Left lung (tissue), 10 donors: ENCODE measurements around the gene RPS15. TPM values are rescaled to one million over a fixed set of nuclear protein-coding genes. Genes with fewer than 3 reads are reported as not detected.

ENCODE experiments used
- ATAC-seq: fragments of 200-7000 bp; cut with Tn5 transposase; one replicate; pipeline ENCODE4 v1.9.1; 2020; ENCODE audit warnings: moderate library complexity
- DNase-seq, 4 donors: peaks; one replicate each; pipeline ENCODE4 v3.0.0-alpha.2; 2013 to 2020
- H3K27ac ChIP-seq, 2 donors: fragments of 200-600 bp; sonication (generic) in 1 of 2; one replicate each; pipeline versions ENCODE4 v1.5.0 to v1.8.0; 2020 to 2021
- H3K27me3 ChIP-seq, 2 donors: fragments of 200-600 bp; sonication (generic) in 1 of 2; one replicate each; pipeline versions ENCODE4 v1.5.0 to v1.8.0; 2020 to 2021
- H3K36me3 ChIP-seq, 2 donors: fragments of 200-600 bp; sonication (generic) in 1 of 2; one replicate each; pipeline versions ENCODE4 v1.5.0 to v1.8.0; 2020 to 2021
- H3K4me1 ChIP-seq, 2 donors: fragments of 200-600 bp; one replicate each; pipeline ENCODE4 v1.8.0; 2021
- H3K4me3 ChIP-seq, 2 donors: fragments of 200-600 bp; sonication (generic) in 1 of 2; one replicate each; pipeline versions ENCODE4 v1.5.0 to v1.8.0; 2020 to 2021; ENCODE audit warnings: mild to moderate bottlenecking in 1 of 2
- H3K9me3 ChIP-seq, 2 donors: fragments of 200-600 bp; sonication (generic) in 1 of 2; one replicate each; pipeline versions ENCODE4 v1.5.0 to v1.8.0; 2020 to 2021
- intact Hi-C, 2 donors: fragments of 100-400 bp; cut with DNase I; formaldehyde crosslinking; loops; one replicate each; pipeline versions ENCODE4 v1.11.2 to v1.14.2; 2022
- polyA plus RNA-seq, 6 donors: library from polyadenylated mRNA; unstranded; fragments of 120-200 nt; gene quantifications; one replicate each; pipeline ENCODE4 v1.2.1, GENCODE V29; 2013; ENCODE audit not compliant: insufficient read length in 6 of 6
- total RNA-seq, 2 donors: library from RNA; stranded (reverse); fragmentation: NEBNext Ultra II Directional; extraction: Animal tissue kit (Norgen Biotek cat#: 25700); gene quantifications; one replicate each; pipeline ENCODE4 v1.2.1, GENCODE V29; 2021
- TF ChIP-seq, protein P1 (sequence below), 2 donors: fragments of 200-600 bp; sonication (generic) in 1 of 2; IDR thresholded peaks; one replicate each; pipeline versions ENCODE4 v1.5.0 to v1.8.0; 2021; ENCODE audit warnings: antibody characterized with exemption in 2 of 2
- donor health status: DM: no; HTN: yes; CAD: no.
- donor health status: DM: no; HTN: no; CAD: no.

Gene RPS15
- total and polyA plus RNA-seq, 8 donors = 673 to 987 (median 836) TPM

GRCh38 chr19:1483131-1483978, 45.2 kb downstream of the RPS15 start:
- Histone ChIP-seq H3K27me3 (no peaks in the 10 kb centered on the region), H3K27ac (no peak overlapping the region), H3K4me1 (peaks cover 0 to 8% of the 10 kb centered on the region in 2 donors), H3K36me3 (no peaks in the 10 kb centered on the region), H3K4me3 (no peak overlapping the region), H3K9me3 (no peaks in the 10 kb centered on the region)
- DNase-seq (peak in 1 of 4 donors; percentile 78), ATAC-seq (no peak)
- intact Hi-C loops = no loop called here
- TF ChIP-seq, protein P1, sequence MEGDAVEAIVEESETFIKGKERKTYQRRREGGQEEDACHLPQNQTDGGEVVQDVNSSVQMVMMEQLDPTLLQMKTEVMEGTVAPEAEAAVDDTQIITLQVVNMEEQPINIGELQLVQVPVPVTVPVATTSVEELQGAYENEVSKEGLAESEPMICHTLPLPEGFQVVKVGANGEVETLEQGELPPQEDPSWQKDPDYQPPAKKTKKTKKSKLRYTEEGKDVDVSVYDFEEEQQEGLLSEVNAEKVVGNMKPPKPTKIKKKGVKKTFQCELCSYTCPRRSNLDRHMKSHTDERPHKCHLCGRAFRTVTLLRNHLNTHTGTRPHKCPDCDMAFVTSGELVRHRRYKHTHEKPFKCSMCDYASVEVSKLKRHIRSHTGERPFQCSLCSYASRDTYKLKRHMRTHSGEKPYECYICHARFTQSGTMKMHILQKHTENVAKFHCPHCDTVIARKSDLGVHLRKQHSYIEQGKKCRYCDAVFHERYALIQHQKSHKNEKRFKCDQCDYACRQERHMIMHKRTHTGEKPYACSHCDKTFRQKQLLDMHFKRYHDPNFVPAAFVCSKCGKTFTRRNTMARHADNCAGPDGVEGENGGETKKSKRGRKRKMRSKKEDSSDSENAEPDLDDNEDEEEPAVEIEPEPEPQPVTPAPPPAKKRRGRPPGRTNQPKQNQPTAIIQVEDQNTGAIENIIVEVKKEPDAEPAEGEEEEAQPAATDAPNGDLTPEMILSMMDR (IDR thresholded peaks at IDR 0.05) = no peak

GRCh38 chr19:1483979-1484428, 45.8 kb downstream of the RPS15 start:
- no peaks in the 10 kb centered on the region for H3K36me3 ChIP-seq
- no peaks in the 10 kb centered on the region for H3K27me3 ChIP-seq
- H3K9me3 ChIP-seq = no peaks in the 10 kb centered on the region
- H3K4me1 ChIP-seq = peaks cover 0 to 5% of the 10 kb centered on the region in 2 donors
- intact Hi-C loops = no loop called here
- TF ChIP-seq, protein P1 (IDR thresholded peaks at IDR 0.05) = no peak
- DNase-seq (no peak), ATAC-seq (no peak)
- no peak overlapping the region for H3K27ac ChIP-seq
- no peak overlapping the region for H3K4me3 ChIP-seq

DNA sequence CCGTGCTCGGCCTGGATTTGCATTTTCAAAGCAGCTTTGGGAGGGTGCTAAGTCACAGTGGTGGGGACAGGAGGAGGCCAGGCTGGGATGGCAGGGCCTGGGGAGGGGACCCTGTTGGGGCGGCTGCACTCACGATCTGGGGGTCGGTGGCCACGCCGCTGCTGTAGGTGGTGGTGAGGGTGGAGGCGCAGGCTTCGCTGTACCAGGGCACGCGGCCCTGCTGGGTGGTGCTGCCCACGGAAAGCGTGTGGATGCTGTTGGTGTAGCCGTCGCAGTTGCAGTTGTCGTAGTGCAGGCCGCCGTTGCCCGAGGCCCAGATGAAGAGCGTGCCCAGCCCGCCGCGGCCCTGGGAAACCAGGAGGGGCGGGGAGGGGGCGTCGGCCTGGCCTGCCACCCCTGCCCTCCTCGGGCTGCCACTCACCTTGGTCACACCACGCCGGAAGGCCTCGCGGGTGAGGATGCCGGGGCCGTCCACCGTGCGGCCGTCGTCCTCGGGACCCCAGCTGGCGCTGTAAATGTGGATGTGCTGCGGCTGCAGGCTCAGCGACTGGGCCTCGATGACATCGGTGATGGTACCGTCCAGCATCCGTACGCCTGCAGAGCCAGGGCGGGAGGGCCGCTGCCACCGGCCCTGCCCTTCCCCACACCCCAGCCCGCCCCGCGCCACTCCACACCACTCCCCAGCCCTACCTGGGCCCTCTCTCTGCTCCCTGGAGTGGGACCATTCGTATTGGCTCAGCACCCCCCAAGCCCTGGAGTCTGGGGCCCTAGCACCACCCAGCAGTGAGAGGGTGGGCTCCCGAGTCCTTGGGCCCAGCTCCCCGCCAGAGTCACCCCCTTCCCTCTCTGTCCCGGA, 48.8 kb downstream of the RPS15 start:
- intact Hi-C loops = no loop called here
- Histone ChIP-seq H3K36me3 (no peaks in the 10 kb centered on the region), H3K27ac (no peak overlapping the region), H3K27me3 (peaks cover 0 to 17% of the 10 kb centered on the region in 2 donors), H3K4me1 (peaks cover 5 to 18% of the 10 kb centered on the region in 2 donors), H3K9me3 (no peaks in the 10 kb centered on the region), H3K4me3 (no peak overlapping the region)
- ATAC-seq = no peak
- TF ChIP-seq, protein P1 (IDR thresholded peaks at IDR 0.05) = no peak
- peak in 1 of 4 donors; percentile 69 for DNase-seq

DNA sequence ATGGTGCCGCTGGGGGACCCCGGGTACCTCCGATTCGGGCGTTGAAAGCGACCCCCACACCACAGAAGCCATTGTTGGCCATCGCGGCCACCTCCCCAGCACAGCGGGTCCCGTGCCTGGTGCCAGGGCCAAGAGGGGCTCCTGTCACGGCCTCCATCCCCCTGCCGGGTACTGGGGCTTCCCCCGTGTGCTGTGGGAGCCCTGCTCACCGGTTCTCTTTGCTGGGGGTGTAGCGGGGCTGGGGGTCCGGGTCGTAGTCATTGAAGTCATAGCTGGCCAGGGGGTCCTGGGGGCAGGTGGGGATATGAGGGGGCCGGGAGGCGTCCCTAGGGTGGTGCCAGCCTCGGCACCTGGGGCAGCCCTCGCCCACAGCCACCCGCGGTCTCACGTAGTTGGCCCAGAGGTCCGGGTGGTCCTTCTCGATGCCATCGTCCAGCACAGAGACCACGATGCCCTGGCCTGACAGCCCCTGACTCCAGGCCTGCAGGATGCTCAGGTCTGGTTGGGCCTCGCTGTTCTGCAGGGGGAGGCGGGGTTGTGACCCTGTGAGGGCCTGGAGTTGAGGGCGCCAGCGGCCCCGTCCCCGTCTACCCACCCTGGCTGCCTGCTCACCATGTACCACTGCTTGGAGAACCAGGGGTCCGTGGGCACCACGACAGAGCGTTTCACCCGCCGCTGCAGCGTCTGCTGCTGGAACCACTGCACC, 49.5 kb downstream of the RPS15 start:
- intact Hi-C loops = no loop called here
- Histone ChIP-seq H3K27me3 (peaks cover 0 to 25% of the 10 kb centered on the region in 2 donors), H3K36me3 (no peaks in the 10 kb centered on the region), H3K4me1 (peaks cover 5 to 18% of the 10 kb centered on the region in 2 donors), H3K9me3 (no peaks in the 10 kb centered on the region), H3K27ac (no peak overlapping the region), H3K4me3 (no peak overlapping the region)
- ATAC-seq (no peak), DNase-seq (peak in 1 of 4 donors; percentile 68)
- TF ChIP-seq, protein P1 (IDR thresholded peaks at IDR 0.05) = no peak
